ENCODE data around the gene RPS2. TPM values are rescaled to one million over a fixed set of nuclear protein-coding genes. Genes with fewer than 3 reads are reported as not detected.
A peak's percentile ranks its signal among the peaks of the same experiment; 100 is the strongest.

The RPS2 gene
- total RNA-seq, 1 donor from 2014 or later = 5,082 TPM

- Histone ChIP-seq H3K36me3 (ENCODE audit: control insufficient read depth, insufficient read depth, low read length) (no peaks in the 10 kb centered on the region), H3K4me3 (ENCODE audit: low read depth, low read length) (no peak overlapping the region), H3K27me3 (ENCODE audit: control insufficient read depth, insufficient read depth, low read length) (peaks cover 37% of the 10 kb centered on the region)
- FAIRE-seq (no peak), DNase-seq (ENCODE audit: low read depth) (no peak)
- TF ChIP-seq, protein P1, sequence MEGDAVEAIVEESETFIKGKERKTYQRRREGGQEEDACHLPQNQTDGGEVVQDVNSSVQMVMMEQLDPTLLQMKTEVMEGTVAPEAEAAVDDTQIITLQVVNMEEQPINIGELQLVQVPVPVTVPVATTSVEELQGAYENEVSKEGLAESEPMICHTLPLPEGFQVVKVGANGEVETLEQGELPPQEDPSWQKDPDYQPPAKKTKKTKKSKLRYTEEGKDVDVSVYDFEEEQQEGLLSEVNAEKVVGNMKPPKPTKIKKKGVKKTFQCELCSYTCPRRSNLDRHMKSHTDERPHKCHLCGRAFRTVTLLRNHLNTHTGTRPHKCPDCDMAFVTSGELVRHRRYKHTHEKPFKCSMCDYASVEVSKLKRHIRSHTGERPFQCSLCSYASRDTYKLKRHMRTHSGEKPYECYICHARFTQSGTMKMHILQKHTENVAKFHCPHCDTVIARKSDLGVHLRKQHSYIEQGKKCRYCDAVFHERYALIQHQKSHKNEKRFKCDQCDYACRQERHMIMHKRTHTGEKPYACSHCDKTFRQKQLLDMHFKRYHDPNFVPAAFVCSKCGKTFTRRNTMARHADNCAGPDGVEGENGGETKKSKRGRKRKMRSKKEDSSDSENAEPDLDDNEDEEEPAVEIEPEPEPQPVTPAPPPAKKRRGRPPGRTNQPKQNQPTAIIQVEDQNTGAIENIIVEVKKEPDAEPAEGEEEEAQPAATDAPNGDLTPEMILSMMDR (IDR thresholded peaks at IDR 0.05; ENCODE audit: insufficient read depth, low read length, severe bottlenecking) = no peak
Measured at GRCh38 chr16:1915732-1916639, 48.6 kb downstream of the RPS2 start.

DNA sequence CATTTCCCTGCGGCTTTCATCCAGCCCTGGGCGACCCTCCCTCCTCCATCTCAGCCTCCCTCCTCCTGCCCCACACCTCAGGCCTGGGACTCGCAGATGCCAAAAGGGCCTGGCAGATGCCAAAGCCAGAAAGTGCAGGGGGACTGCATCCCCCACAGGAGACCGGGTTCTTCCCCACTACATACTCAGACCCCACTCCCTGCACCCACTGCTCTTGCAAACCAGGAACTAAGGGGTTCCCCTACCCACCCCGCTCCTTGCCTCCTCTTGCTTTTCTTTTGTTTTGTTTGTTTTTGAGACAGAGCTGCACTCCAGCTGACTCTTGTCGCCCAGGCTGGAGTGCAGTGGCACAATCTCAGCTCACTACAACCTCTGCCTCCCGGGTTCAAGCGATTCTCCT, 49.6 kb downstream of the RPS2 start:
- Histone ChIP-seq H3K4me3 (ENCODE audit: low read depth, low read length) (no peak overlapping the region), H3K36me3 (ENCODE audit: control insufficient read depth, insufficient read depth, low read length) (no peaks in the 10 kb centered on the region), H3K27me3 (ENCODE audit: control insufficient read depth, insufficient read depth, low read length) (peaks cover 29% of the 10 kb centered on the region)
- TF ChIP-seq, protein P1 (IDR thresholded peaks at IDR 0.05; ENCODE audit: insufficient read depth, low read length, severe bottlenecking) = no peak
- FAIRE-seq (no peak), DNase-seq (ENCODE audit: low read depth) (no peak)

DNA sequence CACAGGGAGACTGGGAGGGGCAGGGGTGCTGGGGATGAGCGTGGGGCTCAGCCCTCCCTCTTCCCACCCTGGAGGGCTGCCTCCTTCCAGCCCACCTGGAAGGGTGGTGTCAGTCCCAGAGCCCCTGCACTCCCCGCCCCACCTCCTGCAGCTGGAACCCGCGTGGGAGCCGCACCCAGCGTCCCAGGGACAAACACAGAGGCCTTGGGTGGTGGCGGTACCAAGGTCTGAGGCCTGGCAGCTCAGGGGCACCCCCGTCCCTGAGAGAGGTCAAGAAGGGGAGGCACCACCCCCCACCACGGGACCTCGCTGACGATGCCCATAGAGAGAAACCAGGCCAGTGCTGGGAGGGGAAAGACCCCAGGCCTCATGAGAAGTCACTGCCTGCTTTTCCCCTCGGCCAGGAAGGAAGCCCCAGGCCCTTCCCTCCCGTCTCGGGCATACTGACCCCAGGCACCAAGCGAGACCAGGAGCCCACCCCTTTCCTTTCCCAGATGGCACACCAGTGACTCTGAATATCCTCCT, 50.5 kb downstream of the RPS2 start:
- Histone ChIP-seq H3K4me3 (ENCODE audit: low read depth, low read length) (no peak overlapping the region), H3K36me3 (ENCODE audit: control insufficient read depth, insufficient read depth, low read length) (no peaks in the 10 kb centered on the region), H3K27me3 (ENCODE audit: control insufficient read depth, insufficient read depth, low read length) (peaks cover 21% of the 10 kb centered on the region)
- DNase-seq (ENCODE audit: low read depth) (no peak), FAIRE-seq (no peak)
- TF ChIP-seq, protein P1 (IDR thresholded peaks at IDR 0.05; ENCODE audit: insufficient read depth, low read length, severe bottlenecking) = no peak

GRCh38 chr16:1913327-1914083, 51.1 kb downstream of the RPS2 start:
- Histone ChIP-seq H3K4me3 (ENCODE audit: low read depth, low read length) (no peak overlapping the region), H3K36me3 (ENCODE audit: control insufficient read depth, insufficient read depth, low read length) (no peaks in the 10 kb centered on the region), H3K27me3 (ENCODE audit: control insufficient read depth, insufficient read depth, low read length) (peaks cover 15% of the 10 kb centered on the region)
- TF ChIP-seq, protein P1 (IDR thresholded peaks at IDR 0.05; ENCODE audit: insufficient read depth, low read length, severe bottlenecking) = no peak
- peak; percentile 52 for DNase-seq (ENCODE audit: low read depth)
- FAIRE-seq = no peak

- Histone ChIP-seq H3K4me3 (ENCODE audit: low read depth, low read length) (no peak overlapping the region), H3K27me3 (ENCODE audit: control insufficient read depth, insufficient read depth, low read length) (peaks cover 8% of the 10 kb centered on the region), H3K36me3 (ENCODE audit: control insufficient read depth, insufficient read depth, low read length) (no peaks in the 10 kb centered on the region)
- DNase-seq (ENCODE audit: low read depth) = no peak
- no peak for FAIRE-seq
- TF ChIP-seq, protein P1 (IDR thresholded peaks at IDR 0.05; ENCODE audit: insufficient read depth, low read length, severe bottlenecking) = no peak
Measured at GRCh38 chr16:1912215-1912543, 52.4 kb downstream of the RPS2 start.

Other genes starting within 250 kb of the RPS2 start
- 48.5 and 56.9 TPM in 2 replicates for gene NME3, start 193.3 kb downstream of the RPS2 start, total RNA-seq
- 5.8 and 6.1 TPM in 2 replicates for gene EME2, start 192.0 kb downstream of the RPS2 start, total RNA-seq
- 71.3 and 74.8 TPM in 2 replicates for gene MRPS34, start 191.7 kb downstream of the RPS2 start, total RNA-seq
- 35.5 and 48.2 TPM in 2 replicates for gene SPSB3, start 182.3 kb downstream of the RPS2 start, total RNA-seq
- 60.2 and 82.9 TPM in 2 replicates for gene NUBP2, start 181.9 kb downstream of the RPS2 start, total RNA-seq
- gene IGFALS, start 171.1 kb downstream of the RPS2 start, total RNA-seq = under 0.01 TPM in 1 of 2 replicates, not detected in the other
- gene HAGH, start 138.0 kb downstream of the RPS2 start, total RNA-seq = 60.0 and 91.8 TPM in 2 replicates
- gene FAHD1, start 137.6 kb downstream of the RPS2 start, total RNA-seq = 61.6 and 61.9 TPM in 2 replicates
- gene MEIOB, start 92.7 kb downstream of the RPS2 start, total RNA-seq = 0.26 TPM in 1 of 2 replicates, not detected in the other
- gene HS3ST6, start 46.4 kb downstream of the RPS2 start, total RNA-seq = 2.2 TPM in 1 of 2 replicates, not detected in the other
- 2.9 and 6.0 TPM in 2 replicates for gene MSRB1, start 21.6 kb downstream of the RPS2 start, total RNA-seq
- under 0.01 and 0.13 TPM in 2 replicates for gene RPL3L, start 10.1 kb downstream of the RPS2 start, total RNA-seq
- gene NDUFB10, start 5.3 kb downstream of the RPS2 start, total RNA-seq = 115 and 219 TPM in 2 replicates
- not detected in 2 replicates for gene RNF151, start 2.0 kb upstream of the RPS2 start, total RNA-seq
- 38.5 and 44.5 TPM in 2 replicates for gene TBL3, start 7.2 kb upstream of the RPS2 start, total RNA-seq
- 1.6 and 2.0 TPM in 2 replicates for gene NOXO1, start 16.6 kb upstream of the RPS2 start, total RNA-seq
- 16.1 and 18.4 TPM in 2 replicates for gene GFER, start 19.4 kb upstream of the RPS2 start, total RNA-seq
- 2.9 and 5.2 TPM in 2 replicates for gene SYNGR3, start 25.1 kb upstream of the RPS2 start, total RNA-seq
- gene ZNF598, start 45.0 kb upstream of the RPS2 start, total RNA-seq = 26.3 and 31.9 TPM in 2 replicates
- 0.13 TPM in 1 of 2 replicates, not detected in the other for gene NPW, start 55.0 kb upstream of the RPS2 start, total RNA-seq
- gene NHERF2, start 62.1 kb upstream of the RPS2 start, total RNA-seq = 15.8 and 20.1 TPM in 2 replicates
- gene NTHL1, start 83.0 kb upstream of the RPS2 start, total RNA-seq = 18.6 and 44.0 TPM in 2 replicates
- gene TSC2, start 83.2 kb upstream of the RPS2 start, total RNA-seq = 25.0 and 34.7 TPM in 2 replicates
- gene PKD1, start 171.1 kb upstream of the RPS2 start, total RNA-seq = 56.1 and 114 TPM in 2 replicates
- gene RAB26, start 183.8 kb upstream of the RPS2 start, total RNA-seq = 0.26 and 0.90 TPM in 2 replicates
- gene TRAF7, start 191.0 kb upstream of the RPS2 start, total RNA-seq = 47.4 and 50.2 TPM in 2 replicates
- under 0.01 and 1.8 TPM in 2 replicates for gene CASKIN1, start 231.8 kb upstream of the RPS2 start, total RNA-seq
- 10.9 and 11.6 TPM in 2 replicates for gene MLST8, start 240.6 kb upstream of the RPS2 start, total RNA-seq
- 0.53 and 1.2 TPM in 2 replicates for gene BRICD5, start 246.0 kb upstream of the RPS2 start, total RNA-seq